OCI-LY3 (cell line): ENCODE measurements around the gene ATP8B3.

Experiments
- EZH2phosphoT487 ChIP-seq: fragments of 200-600 bp; shearing (Covaris generic); IDR thresholded peaks from 2 replicates; pipeline ENCODE4 v1.6.1; 2018; ENCODE audit warnings: antibody characterized with exemption, mixed run types, low read depth
- TF ChIP-seq, protein P1 (sequence below): fragments of 200-600, 300-600 bp; sonication (generic); IDR thresholded peaks from 2 replicates; pipeline ENCODE4 v1.5.1; 2014; ENCODE audit warnings: antibody characterized with exemption, low read length, low read depth

DNA sequence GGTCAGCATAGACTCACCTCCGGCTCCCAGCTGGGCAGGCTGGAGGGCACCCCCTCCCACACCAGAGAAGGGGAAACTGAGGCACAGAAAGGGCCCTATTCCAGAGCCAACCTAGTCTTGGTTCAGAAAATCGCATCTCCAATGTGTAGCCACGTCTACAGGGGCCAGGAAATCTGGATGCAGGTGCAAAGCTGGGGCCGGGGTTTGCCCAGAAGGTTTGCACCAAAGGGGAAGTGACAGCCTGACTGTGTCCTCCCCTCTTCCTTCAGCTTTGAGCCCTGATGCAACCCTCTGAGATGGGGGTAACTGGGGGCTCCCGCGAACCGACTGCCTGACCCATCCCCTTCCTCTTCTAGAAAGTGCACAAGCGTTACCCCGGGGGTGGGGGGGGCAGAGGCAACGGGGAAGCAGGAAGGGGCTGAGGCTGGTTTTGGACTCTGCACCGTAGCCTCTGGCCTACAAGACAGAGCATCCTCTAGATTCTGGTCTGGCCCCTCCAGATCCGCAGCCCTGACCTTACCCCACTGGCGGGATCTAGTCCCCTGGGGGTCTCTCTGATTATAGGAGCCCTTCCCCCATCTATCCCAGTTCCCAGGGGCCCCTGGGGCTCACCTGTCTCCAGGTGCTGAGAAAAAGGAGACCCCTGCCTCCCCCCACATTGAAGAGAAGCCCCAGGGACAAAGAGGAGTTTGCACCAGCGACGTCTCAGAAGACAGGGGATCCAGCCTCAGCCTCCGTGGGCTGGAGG lies 59.9 kb downstream of the ATP8B3 start:
- no peak for TF ChIP-seq EZH2phosphoT487
- TF ChIP-seq, protein P1, sequence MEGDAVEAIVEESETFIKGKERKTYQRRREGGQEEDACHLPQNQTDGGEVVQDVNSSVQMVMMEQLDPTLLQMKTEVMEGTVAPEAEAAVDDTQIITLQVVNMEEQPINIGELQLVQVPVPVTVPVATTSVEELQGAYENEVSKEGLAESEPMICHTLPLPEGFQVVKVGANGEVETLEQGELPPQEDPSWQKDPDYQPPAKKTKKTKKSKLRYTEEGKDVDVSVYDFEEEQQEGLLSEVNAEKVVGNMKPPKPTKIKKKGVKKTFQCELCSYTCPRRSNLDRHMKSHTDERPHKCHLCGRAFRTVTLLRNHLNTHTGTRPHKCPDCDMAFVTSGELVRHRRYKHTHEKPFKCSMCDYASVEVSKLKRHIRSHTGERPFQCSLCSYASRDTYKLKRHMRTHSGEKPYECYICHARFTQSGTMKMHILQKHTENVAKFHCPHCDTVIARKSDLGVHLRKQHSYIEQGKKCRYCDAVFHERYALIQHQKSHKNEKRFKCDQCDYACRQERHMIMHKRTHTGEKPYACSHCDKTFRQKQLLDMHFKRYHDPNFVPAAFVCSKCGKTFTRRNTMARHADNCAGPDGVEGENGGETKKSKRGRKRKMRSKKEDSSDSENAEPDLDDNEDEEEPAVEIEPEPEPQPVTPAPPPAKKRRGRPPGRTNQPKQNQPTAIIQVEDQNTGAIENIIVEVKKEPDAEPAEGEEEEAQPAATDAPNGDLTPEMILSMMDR: no peak
